ENCODE measurements around the gene GGA2. TPM values are rescaled to one million over a fixed set of nuclear protein-coding genes. Genes with fewer than 3 reads are reported as not detected.
"Not testable (repeated sequence)": the region's sequence is repeated elsewhere in the genome, so short reads cannot be mapped to it uniquely, and the experiment has no call there.

Gene GGA2
- 62.4 TPM for polyA plus RNA-seq (2013, experiment 1 of 2; ENCODE audit: insufficient read length)
- polyA plus RNA-seq (2013, experiment 2 of 2; ENCODE audit: insufficient read length): 59.8 TPM

GRCh38 chr16:23510164-23510914, at the start of gene GGA2:
Gene GGA2, minus strand, starts transcription at chr16:23510494. Its CDS starts 83 bp downstream, at chr16:23510411.
- DNase-seq: peak; percentile 84

- peak; percentile 8 for DNase-seq
Measured at GRCh38 chr16:23557779-23558702, 47.7 kb upstream of the GGA2 start.

GRCh38 chr16:23556881-23557778, 46.8 kb upstream of the GGA2 start, which contains the start of the genes EARS2 and UBFD1:
Gene EARS2, minus strand, starts transcription at chr16:23557350. Its CDS starts 7 bp downstream, at chr16:23557343.
Gene UBFD1, plus strand, starts transcription at chr16:23557727. Its CDS starts 16 bp downstream, at chr16:23557743.
- DNase-seq: peak; percentile 98

- DNase-seq: no peak
Measured at GRCh38 chr16:23554536-23554935, 44.2 kb upstream of the GGA2 start.

- DNase-seq: no peak
Measured at GRCh38 chr16:23552161-23552560, 41.9 kb upstream of the GGA2 start.

- no peak for DNase-seq
Measured at GRCh38 chr16:23549938-23550337, 39.6 kb upstream of the GGA2 start.

GRCh38 chr16:23544436-23544835, 34.1 kb upstream of the GGA2 start:
- DNase-seq: no peak

GRCh38 chr16:23540817-23541178, 30.5 kb upstream of the GGA2 start:
- not testable (repeated sequence) for DNase-seq

GRCh38 chr16:23539984-23540816, 29.9 kb upstream of the GGA2 start:
- DNase-seq: no peak

GRCh38 chr16:23538919-23539278, 28.6 kb upstream of the GGA2 start:
- no peak for DNase-seq

GRCh38 chr16:23537390-23537789, 27.1 kb upstream of the GGA2 start:
- no peak for DNase-seq

- DNase-seq: peak; percentile 8
Measured at GRCh38 chr16:23535901-23536300, 25.6 kb upstream of the GGA2 start.

- DNase-seq: no peak
Measured at GRCh38 chr16:23534868-23535860, 24.9 kb upstream of the GGA2 start.

- DNase-seq: no peak
Measured at GRCh38 chr16:23532448-23532847, 22.2 kb upstream of the GGA2 start.

GRCh38 chr16:23530062-23530461, 19.8 kb upstream of the GGA2 start:
- no peak for DNase-seq

- DNase-seq: no peak
Measured at GRCh38 chr16:23528644-23529310, 18.5 kb upstream of the GGA2 start.

GRCh38 chr16:23527961-23528643, 17.8 kb upstream of the GGA2 start:
- no peak for DNase-seq

GRCh38 chr16:23524886-23525285, 14.6 kb upstream of the GGA2 start:
- DNase-seq: no peak

- no peak for DNase-seq
Measured at GRCh38 chr16:23523876-23524385, 13.6 kb upstream of the GGA2 start.

All from fibroblast of skin of abdomen (primary cell).